Glomerular endothelial cell (primary cell): ENCODE measurements around the gene C11orf91. TPM values are rescaled to one million over a fixed set of nuclear protein-coding genes. Genes with fewer than 3 reads are reported as not detected.
"Not testable (repeated sequence)": the region's sequence is repeated elsewhere in the genome, so short reads cannot be mapped to it uniquely, and the experiment has no call there.

Source experiments
- DNase-seq: peaks from one replicate; pipeline ENCODE4 v3.0.0-alpha.2; 2011; ENCODE audit warnings: low read depth, low spot score; ENCODE audit errors: extremely low read depth
- total RNA-seq: library from RNA; depleted of rRNA; stranded (reverse); fragments of >200 nt; gene quantifications from 2 replicates; pipeline ENCODE4 v1.2.3, GENCODE V29; 2015

Gene C11orf91
- total RNA-seq, 1 donor from 2014 or later = 2.0 TPM

- DNase-seq = no peak
Observed at GRCh38 chr11:33674035-33674814, 26.4 kb downstream of the C11orf91 start.

- no peak for DNase-seq
Observed at GRCh38 chr11:33672273-33672672, 28.4 kb downstream of the C11orf91 start.

- DNase-seq = no peak
Observed at GRCh38 chr11:33670250-33671011, 30.2 kb downstream of the C11orf91 start.

- DNase-seq = no peak
Observed at GRCh38 chr11:33669598-33670249, 30.9 kb downstream of the C11orf91 start.

GRCh38 chr11:33668951-33669596, 31.6 kb downstream of the C11orf91 start:
- no peak for DNase-seq

GRCh38 chr11:33668468-33668825, 32.2 kb downstream of the C11orf91 start:
- no peak for DNase-seq

- no peak for DNase-seq
Observed at GRCh38 chr11:33667819-33668467, 32.7 kb downstream of the C11orf91 start.

GRCh38 chr11:33665350-33666106, 35.1 kb downstream of the C11orf91 start:
- DNase-seq = no peak

GRCh38 chr11:33664827-33665226, 35.8 kb downstream of the C11orf91 start:
- no peak for DNase-seq

GRCh38 chr11:33664166-33664565, 36.5 kb downstream of the C11orf91 start:
- DNase-seq = no peak

GRCh38 chr11:33663121-33663520, 37.5 kb downstream of the C11orf91 start:
- DNase-seq = no peak

- not testable (repeated sequence) for DNase-seq
Observed at GRCh38 chr11:33661526-33661925, 39.1 kb downstream of the C11orf91 start.

GRCh38 chr11:33660962-33661361, 39.7 kb downstream of the C11orf91 start:
- DNase-seq = no peak

- no peak for DNase-seq
Observed at GRCh38 chr11:33659370-33660139, 41.1 kb downstream of the C11orf91 start.

- no peak for DNase-seq
Observed at GRCh38 chr11:33658195-33658900, 42.3 kb downstream of the C11orf91 start.

GRCh38 chr11:33657757-33658156, 42.9 kb downstream of the C11orf91 start:
- no peak for DNase-seq

GRCh38 chr11:33656768-33657167, 43.9 kb downstream of the C11orf91 start:
- no peak for DNase-seq

- no peak for DNase-seq
Observed at GRCh38 chr11:33655842-33656600, 44.6 kb downstream of the C11orf91 start.
